Esophagus squamous epithelium (tissue), 5 donors: ENCODE data around the gene CTSS. TPM values are rescaled to one million over a fixed set of nuclear protein-coding genes. Genes with fewer than 3 reads are reported as not detected.

Experiments used
- DNase-seq: peaks from one replicate; lab custom pipeline; 2025; lab: John Stamatoyannopoulos, UW
- H3K27ac ChIP-seq, 4 donors: fragments of 200-600 bp; sonication (generic); one replicate each; pipeline ENCODE4 v1.5.1; 2016 to 2019; ENCODE audit warnings: mild to moderate bottlenecking in 1 of 4
- H3K27me3 ChIP-seq, 4 donors: fragments of 200-600 bp; sonication (generic); 1 replicate in 3 of 4; 2 replicates in 1 of 4; pipeline versions ENCODE4 v1.5.1 to v1.6.0; 2017 to 2021; ENCODE audit warnings: antibody characterized with exemption in 1 of 4
- H3K36me3 ChIP-seq, 3 donors: fragments of 200-600 bp; sonication (generic); one replicate each; pipeline ENCODE4 v1.5.1; 2016 to 2019
- H3K4me1 ChIP-seq, 3 donors: fragments of 200-600 bp; sonication (generic); one replicate each; pipeline ENCODE4 v1.5.1; 2017 to 2019
- H3K4me3 ChIP-seq, 4 donors: fragments of 200-600 bp; sonication (generic); 1 replicate in 3 of 4; 2 replicates in 1 of 4; pipeline ENCODE4 v1.5.1; 2016 to 2019; ENCODE audit warnings: mild to moderate bottlenecking in 2 of 4, moderate library complexity in 1 of 4
- H3K9me3 ChIP-seq, 3 donors: fragments of 200-600 bp; sonication (generic); one replicate each; pipeline ENCODE4 v1.5.1; 2016 to 2019
- CTCF ChIP-seq, 6 experiments: fragments of 450-650 bp in 4 of 6; fragments of 200-600 bp in 2 of 6; sonication (generic) in 2 of 6; IDR thresholded peaks; one replicate each; pipeline ENCODE4 v1.5.1; 2016 to 2019; ENCODE audit warnings: antibody characterized with exemption in 6 of 6, mild to moderate bottlenecking in 4 of 6, moderate library complexity in 4 of 6
- POLR2A ChIP-seq, 4 donors: fragments of 450-650 bp; IDR thresholded peaks; one replicate each; pipeline ENCODE4 v1.6.1; 2017; ENCODE audit warnings: antibody characterized with exemption in 4 of 4, mild to moderate bottlenecking in 4 of 4, moderate library complexity in 3 of 4
- WGBS, 2 donors: methylation state at CpG; one replicate each; pipeline ENCODE4 v1.1.5; 2018; 5-methylcytosine and 5-hydroxymethylcytosine counted together
- intact Hi-C: fragments of 100-400 bp; cut with DNase I; formaldehyde crosslinking; loops from one replicate; pipeline ENCODE4 v1.15.0; 2022
- total RNA-seq, 4 donors: library from RNA; depleted of rRNA; stranded (reverse); fragments of >200 nt; gene quantifications; one replicate each; pipeline ENCODE4 v1.1.0, GENCODE V29; 2016
- donor health status: DM: yes; HTN: yes; CAD: no.

The CTSS gene
- total RNA-seq, 4 donors from 2014 or later: 19.7 to 82.4 (median 48.0) TPM

GRCh38 chr1:150764617-150765101 lies 919 bp downstream of the CTSS start:
- no peaks in the 10 kb centered on the region for H3K9me3 ChIP-seq
- no peaks in the 10 kb centered on the region for H3K36me3 ChIP-seq
- H3K4me3 ChIP-seq: peak overlapping the region in 3 of 4 donors; percentile 40 to 62 (median 44)
- 19 to 33% methylated on average over 2 of the region's 2 CpGs for whole genome bisulfite sequencing, 2 donors
- intact Hi-C loops: no loop called here
- no peak for DNase-seq
- TF ChIP-seq POLR2A (IDR thresholded peaks at IDR 0.05) (no peak), CTCF (IDR thresholded peaks at IDR 0.05) (no peak)
- H3K27ac ChIP-seq: peak overlapping the region in 3 of 4 donors; percentile 25 to 85 (median 82)
- H3K4me1 ChIP-seq: peaks cover 0 to 28% (median 5%) of the 10 kb centered on the region in 3 donors
- H3K27me3 ChIP-seq: no peaks in the 10 kb centered on the region

GRCh38 chr1:150763018-150763417 lies 2.6 kb downstream of the CTSS start:
- Histone ChIP-seq H3K4me3 (no peak overlapping the region), H3K4me1 (peaks cover 0 to 28% (median 5%) of the 10 kb centered on the region in 3 donors), H3K36me3 (no peaks in the 10 kb centered on the region), H3K27ac (no peak overlapping the region), H3K9me3 (no peaks in the 10 kb centered on the region), H3K27me3 (no peaks in the 10 kb centered on the region)
- intact Hi-C loops: no loop called here
- TF ChIP-seq POLR2A (IDR thresholded peaks at IDR 0.05) (no peak), CTCF (IDR thresholded peaks at IDR 0.05) (no peak)
- 79 to 85% methylated on average over 3 of the region's 3 CpGs for WGBS, 2 donors
- DNase-seq: no peak

GRCh38 chr1:150762552-150762951 lies 3.0 kb downstream of the CTSS start:
- no peak for DNase-seq
- intact Hi-C loops: no loop called here
- Histone ChIP-seq H3K27ac (no peak overlapping the region), H3K27me3 (no peaks in the 10 kb centered on the region), H3K36me3 (no peaks in the 10 kb centered on the region), H3K4me3 (no peak overlapping the region), H3K4me1 (peaks cover 0 to 31% (median 5%) of the 10 kb centered on the region in 3 donors), H3K9me3 (no peaks in the 10 kb centered on the region)
- WGBS, 2 donors: 77 to 79% methylated on average over 2 of the region's 2 CpGs
- TF ChIP-seq POLR2A (IDR thresholded peaks at IDR 0.05): no peak
- no peak for TF ChIP-seq CTCF (IDR thresholded peaks at IDR 0.05)

DNA sequence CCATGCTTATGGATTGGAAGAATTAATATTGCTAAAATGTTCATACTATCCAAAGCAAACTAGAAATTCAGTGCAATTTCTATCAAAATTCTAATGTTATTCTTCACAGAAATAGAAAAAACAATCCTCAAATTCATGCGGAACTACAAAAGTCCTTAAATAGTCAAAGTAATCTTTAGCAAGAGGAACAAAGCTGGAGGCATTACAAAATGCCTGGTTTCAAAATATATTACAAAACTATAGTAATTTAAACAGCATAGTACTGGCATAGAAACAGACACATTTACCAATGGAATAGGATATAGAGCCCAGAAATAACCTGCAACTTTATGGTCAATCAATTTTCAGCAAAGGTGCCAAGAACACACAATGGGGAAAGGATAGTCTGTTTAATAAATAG lies 3.8 kb downstream of the CTSS start:
- DNase-seq: no peak
- H3K4me3 ChIP-seq: no peak overlapping the region
- H3K4me1 ChIP-seq: peaks cover 0 to 39% (median 5%) of the 10 kb centered on the region in 3 donors
- H3K36me3 ChIP-seq: no peaks in the 10 kb centered on the region
- intact Hi-C loops: no loop called here
- H3K9me3 ChIP-seq: no peaks in the 10 kb centered on the region
- WGBS, 2 donors: 81 to 91% methylated on average over 1 of the region's 1 CpG
- no peaks in the 10 kb centered on the region for H3K27me3 ChIP-seq
- H3K27ac ChIP-seq: no peak overlapping the region
- TF ChIP-seq POLR2A (IDR thresholded peaks at IDR 0.05) (no peak), CTCF (IDR thresholded peaks at IDR 0.05) (no peak)

GRCh38 chr1:150760013-150760412 lies 5.6 kb downstream of the CTSS start:
- no peaks in the 10 kb centered on the region for H3K27me3 ChIP-seq
- H3K4me3 ChIP-seq: no peak overlapping the region
- H3K4me1 ChIP-seq: peaks cover 0 to 28% (median 5%) of the 10 kb centered on the region in 3 donors
- no peak overlapping the region for H3K27ac ChIP-seq
- no peaks in the 10 kb centered on the region for H3K9me3 ChIP-seq
- WGBS, 2 donors: 64 to 65% methylated on average over 3 of the region's 3 CpGs
- peaks cover 0 to 17% (median 0%) of the 10 kb centered on the region in 3 donors for H3K36me3 ChIP-seq
- intact Hi-C loops: no loop called here
- no peak for TF ChIP-seq POLR2A (IDR thresholded peaks at IDR 0.05)
- TF ChIP-seq CTCF (IDR thresholded peaks at IDR 0.05): no peak
- DNase-seq: no peak
